Lower leg skin (tissue), 3 donors: ENCODE results near the gene LMAN1.

Experiments used
- POLR2A ChIP-seq, 2 donors: fragments of 450-650 bp; IDR thresholded peaks; one replicate each; pipeline ENCODE4 v1.6.1; 2016 to 2017; ENCODE audit warnings: antibody characterized with exemption in 2 of 2, mild to moderate bottlenecking in 1 of 2, moderate library complexity in 1 of 2
- TF ChIP-seq, protein P1 (sequence below), 3 donors: fragments of 450-650 bp; IDR thresholded peaks; one replicate each; pipeline ENCODE4 v1.5.1; 2016; ENCODE audit warnings: antibody characterized with exemption in 3 of 3, mild to moderate bottlenecking in 3 of 3, moderate library complexity in 2 of 3

DNA sequence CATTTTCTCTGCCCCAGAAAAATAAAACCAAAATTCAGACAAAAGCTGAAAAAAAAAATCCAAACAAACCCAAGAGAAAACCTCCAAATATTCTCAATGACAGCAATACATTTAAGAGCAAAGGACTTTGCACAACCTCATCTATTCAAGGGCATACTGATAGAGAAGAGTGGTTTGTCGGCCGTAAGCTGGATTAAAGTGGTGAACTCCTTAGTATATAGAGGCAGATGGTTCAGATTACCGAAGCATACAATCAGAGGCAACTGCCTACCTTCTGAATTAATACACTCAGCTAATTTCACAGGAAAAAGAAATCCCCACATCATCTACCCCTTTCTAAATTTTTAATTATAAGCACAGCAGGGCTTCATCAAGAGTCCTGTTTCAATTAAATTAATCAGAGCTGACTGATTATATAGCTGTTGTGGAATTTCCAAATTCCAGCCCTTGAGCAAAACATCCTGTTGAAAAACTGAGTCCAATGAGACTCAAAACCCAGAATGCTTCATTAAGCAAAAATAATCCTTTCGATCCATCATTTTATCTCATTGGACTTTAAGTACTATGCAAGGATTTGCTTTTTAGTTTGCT, 40.5 kb downstream of the LMAN1 start, which contains the start of gene CPLX4:
- TF ChIP-seq POLR2A (IDR thresholded peaks at IDR 0.05), result no peak
- TF ChIP-seq, protein P1, sequence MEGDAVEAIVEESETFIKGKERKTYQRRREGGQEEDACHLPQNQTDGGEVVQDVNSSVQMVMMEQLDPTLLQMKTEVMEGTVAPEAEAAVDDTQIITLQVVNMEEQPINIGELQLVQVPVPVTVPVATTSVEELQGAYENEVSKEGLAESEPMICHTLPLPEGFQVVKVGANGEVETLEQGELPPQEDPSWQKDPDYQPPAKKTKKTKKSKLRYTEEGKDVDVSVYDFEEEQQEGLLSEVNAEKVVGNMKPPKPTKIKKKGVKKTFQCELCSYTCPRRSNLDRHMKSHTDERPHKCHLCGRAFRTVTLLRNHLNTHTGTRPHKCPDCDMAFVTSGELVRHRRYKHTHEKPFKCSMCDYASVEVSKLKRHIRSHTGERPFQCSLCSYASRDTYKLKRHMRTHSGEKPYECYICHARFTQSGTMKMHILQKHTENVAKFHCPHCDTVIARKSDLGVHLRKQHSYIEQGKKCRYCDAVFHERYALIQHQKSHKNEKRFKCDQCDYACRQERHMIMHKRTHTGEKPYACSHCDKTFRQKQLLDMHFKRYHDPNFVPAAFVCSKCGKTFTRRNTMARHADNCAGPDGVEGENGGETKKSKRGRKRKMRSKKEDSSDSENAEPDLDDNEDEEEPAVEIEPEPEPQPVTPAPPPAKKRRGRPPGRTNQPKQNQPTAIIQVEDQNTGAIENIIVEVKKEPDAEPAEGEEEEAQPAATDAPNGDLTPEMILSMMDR (IDR thresholded peaks at IDR 0.05), result no peak
